ENCODE data around the gene SEPSECS. TPM values are rescaled to one million over a fixed set of nuclear protein-coding genes. Genes with fewer than 3 reads are reported as not detected.

Gene SEPSECS
- total RNA-seq, 1 experiment from 2014 or later, result 10.6 TPM

DNA sequence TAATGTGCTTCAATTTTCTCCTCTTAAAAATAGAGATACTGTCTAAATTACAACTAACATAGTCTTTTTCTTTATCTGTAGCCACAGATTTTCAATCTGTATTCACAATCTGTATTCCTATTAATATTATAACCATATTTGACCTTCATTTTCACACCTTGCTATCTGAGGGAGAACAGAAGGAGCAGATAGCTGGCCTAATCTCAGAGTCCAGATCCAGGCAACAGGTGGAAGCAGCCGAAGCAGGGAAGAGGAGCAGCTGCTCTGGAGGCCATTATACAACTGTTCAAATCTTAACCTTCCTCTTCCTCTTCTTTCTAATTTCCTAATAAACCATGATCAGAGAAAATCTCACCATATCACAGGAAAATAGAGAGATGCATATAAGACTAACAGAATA is 14.2 kb downstream of the SEPSECS start (continued):
- TF ChIP-seq TCF7L2 (IDR thresholded peaks at IDR 0.05; ENCODE audit: borderline replicate concordance, extremely low read depth, insufficient read depth, insufficient read length), result no peak

GRCh38 chr4:25144870-25145481 is 15.3 kb downstream of the SEPSECS start:
- Histone ChIP-seq H3K4me1 (ENCODE audit: control insufficient read depth in 1 of 2, insufficient read depth in 2 of 2, low read length in 2 of 2) (no peaks in the 10 kb centered on the region), H3K4me3 (replicated peaks in 1 of 2; ENCODE audit: low read depth in 1 of 2, low read length in 2 of 2) (no peak overlapping the region), H3K27ac (ENCODE audit: low read depth, low read length) (no peak overlapping the region), H3K9me2 (ENCODE audit: insufficient read depth) (no peaks in the 10 kb centered on the region), H3K36me3 (ENCODE audit: control insufficient read depth in 1 of 2, insufficient read depth in 2 of 2, low read length in 2 of 2) (0 out of 4 replicates have a peak, but pooled peaks cover 0 to 2% of the 10 kb centered on the region in 2 experiments), H3K27me3 (ENCODE audit: insufficient read depth, low read length) (no peaks in the 10 kb centered on the region), H3K79me2 (ENCODE audit: insufficient read depth, low read length) (no peaks in the 10 kb centered on the region), H3K9ac (ENCODE audit: low read length) (no peak overlapping the region), H2AFZ (ENCODE audit: low read depth, low read length, poor library complexity, severe bottlenecking) (no peak overlapping the region), H4K20me1 (ENCODE audit: insufficient read depth) (no peaks in the 10 kb centered on the region), H3K4me2 (ENCODE audit: low read length) (no peak overlapping the region), H3K9me3 (ENCODE audit: control insufficient read depth in 1 of 2, insufficient read depth in 1 of 2, low read depth in 1 of 2, low read length in 2 of 2) (no peaks in the 10 kb centered on the region)
- intact Hi-C loops (cut with micrococcal nuclease), result loop anchor here (1.0 kb wide), 1 partner anchor 165 kb away; no protein-coding TSS in a partner anchor
- POLR2A ChIA-PET, result interaction anchor here (1.5 to 2.3 kb wide), 2 partner anchors 12 to 15 kb away, joined by 4 to 11 read pairs; partner anchors contain the start of gene SEPSECS
- CTCF ChIA-PET, result interaction anchor here (0.7 to 2.6 kb wide), 12 partner anchors 8 to 222 kb away, joined by 3 to 12 read pairs (median 4); partner anchors contain the start of gene ZCCHC4
- RAD21 ChIA-PET (ENCODE audit: low non-redundant PET in 1 of 2, low total read pairs in 2 of 2, uncharacterized antibody in 2 of 2, unreplicated experiment in 2 of 2), result no interaction called here
- TF ChIP-seq ZNF274 (IDR thresholded peaks at IDR 0.05; ENCODE audit: low read depth, low read length), result no peak
- TF ChIP-seq RAD21 (IDR thresholded peaks at IDR 0.05; ENCODE audit: low read depth), result peak; percentile 46; the same call in 1 of the 2 replicates
- TF ChIP-seq SRF (IDR thresholded peaks at IDR 0.05; ENCODE audit: low read depth), result no peak
- no peak for TF ChIP-seq FOSL1 (IDR thresholded peaks at IDR 0.05; ENCODE audit: low read depth)
- TF ChIP-seq SP1 (IDR thresholded peaks at IDR 0.05; ENCODE audit: low read depth), result no peak
- no peak for TF ChIP-seq CEBPB (IDR thresholded peaks at IDR 0.05; ENCODE audit: low read depth)
- TF ChIP-seq REST (IDR thresholded peaks at IDR 0.05; ENCODE audit: low read depth), result no peak
- no peak for TF ChIP-seq JUND (IDR thresholded peaks at IDR 0.05)
- no peak for TF ChIP-seq EZH2 (IDR thresholded peaks at IDR 0.05)
- TF ChIP-seq MAX (IDR thresholded peaks at IDR 0.05), result no peak
- no peak for TF ChIP-seq TCF7L2 (IDR thresholded peaks at IDR 0.05; ENCODE audit: borderline replicate concordance, extremely low read depth, insufficient read depth, insufficient read length)
- no peak for TF ChIP-seq ATF3 (IDR thresholded peaks at IDR 0.05)
- TF ChIP-seq ZFX (IDR thresholded peaks at IDR 0.05), result no peak
- peak; percentile 31 to 68 (median 66); a peak in 5 of 6 replicates for TF ChIP-seq CTCF (IDR thresholded peaks at IDR 0.05 in 2 of 3, conservative IDR thresholded peaks at IDR 0.05 in 1 of 3; ENCODE audit: borderline replicate concordance in 1 of 3, insufficient read depth in 1 of 3, low read depth in 2 of 3, low read length in 2 of 3)
- TF ChIP-seq EZH2phosphoT487 (IDR thresholded peaks at IDR 0.05; ENCODE audit: borderline replicate concordance), result no peak
- ATAC-seq (peak; percentile 55; the same call in 1 of the 2 replicates), DNase-seq (ENCODE audit: low read depth, low spot score) (peak; percentile 24)
- BruUV-seq (replicated peaks), result no TSS peak

Measured in HCT116 (cell line).